ENCODE measurements around the gene TBC1D5.

TBC1D5 gene

GRCh38 chr3:17266846-17267245, 475.6 kb downstream of the TBC1D5 start:
- DNase-seq: no peak

- no peak for DNase-seq
Observed at GRCh38 chr3:17261627-17262369, 480.6 kb downstream of the TBC1D5 start.

- no peak for DNase-seq
Observed at GRCh38 chr3:17260257-17260656, 482.2 kb downstream of the TBC1D5 start.

- DNase-seq: no peak
Observed at GRCh38 chr3:17259685-17260084, 482.7 kb downstream of the TBC1D5 start.

- peak in 1 of 2 donors; percentile 17 for DNase-seq
Observed at GRCh38 chr3:17258823-17259436, 483.5 kb downstream of the TBC1D5 start.

GRCh38 chr3:17257269-17257668, 485.2 kb downstream of the TBC1D5 start:
- no peak for DNase-seq

GRCh38 chr3:17243621-17244020, 498.8 kb downstream of the TBC1D5 start:
- no peak for DNase-seq

- no peak for DNase-seq
Observed at GRCh38 chr3:17239417-17239816, 503.0 kb downstream of the TBC1D5 start.

- DNase-seq: no peak
Observed at GRCh38 chr3:17238023-17238422, 504.4 kb downstream of the TBC1D5 start.

GRCh38 chr3:17235310-17235709, 507.1 kb downstream of the TBC1D5 start:
- DNase-seq: no peak

- DNase-seq: no peak
Observed at GRCh38 chr3:17234382-17234781, 508.0 kb downstream of the TBC1D5 start.

GRCh38 chr3:17233398-17233800, 509.0 kb downstream of the TBC1D5 start:
- peak in 1 of 2 donors; percentile 19 for DNase-seq

- no peak for DNase-seq
Observed at GRCh38 chr3:17232442-17232841, 510.0 kb downstream of the TBC1D5 start.

GRCh38 chr3:17231537-17232261, 510.7 kb downstream of the TBC1D5 start:
- DNase-seq: no peak

- DNase-seq: no peak
Observed at GRCh38 chr3:17227472-17227871, 515.0 kb downstream of the TBC1D5 start.

- no peak for DNase-seq
Observed at GRCh38 chr3:17221529-17221928, 520.9 kb downstream of the TBC1D5 start.

- DNase-seq: no peak
Observed at GRCh38 chr3:17219593-17219992, 522.8 kb downstream of the TBC1D5 start.

GRCh38 chr3:17218587-17218986, 523.8 kb downstream of the TBC1D5 start:
- no peak for DNase-seq

- no peak for DNase-seq
Observed at GRCh38 chr3:17217588-17217987, 524.8 kb downstream of the TBC1D5 start.

GRCh38 chr3:17213102-17213501, 529.3 kb downstream of the TBC1D5 start:
- DNase-seq: no peak

GRCh38 chr3:17207979-17208378, 534.5 kb downstream of the TBC1D5 start:
- DNase-seq: no peak

GRCh38 chr3:17207019-17207418, 535.4 kb downstream of the TBC1D5 start:
- no peak for DNase-seq

GRCh38 chr3:17204049-17204650, 538.3 kb downstream of the TBC1D5 start:
- DNase-seq: no peak

- no peak for DNase-seq
Observed at GRCh38 chr3:17201538-17201937, 540.9 kb downstream of the TBC1D5 start.
